Measurements from ENCODE around the gene MPV17L.

GRCh38 chr16:15444264-15444663, 48.7 kb downstream of the MPV17L start:
- TF ChIP-seq POLR2A (IDR thresholded peaks at IDR 0.05) (no peak), CTCF (IDR thresholded peaks at IDR 0.05) (no peak)
